HepG2 (cell line): ENCODE data around the gene CCDC74B. TPM values are rescaled to one million over a fixed set of nuclear protein-coding genes. Genes with fewer than 3 reads are reported as not detected.

Experiments
- GFI1 ChIP-seq: sonication (generic); formaldehyde crosslinking; IDR thresholded peaks from 2 replicates; pipeline ENCODE4 v1.5.0; 2020; ENCODE audit warnings: missing genetic modification reagents, mild to moderate bottlenecking, borderline replicate concordance
- KLF11 ChIP-seq: IDR thresholded peaks from 2 replicates; pipeline ENCODE4 v1.6.1; 2016; ENCODE audit warnings: missing compliant biosample characterization
- KLF16 ChIP-seq, 2 experiments: sonication (generic) in 1 of 2; formaldehyde crosslinking in 1 of 2; IDR thresholded peaks; 2 replicates each; pipeline versions ENCODE4 v1.6.1 to v1.8.0; 2016 to 2023; ENCODE audit warnings: missing genetic modification reagents in 2 of 2, missing compliant biosample characterization in 1 of 2
- ONECUT2 ChIP-seq: sonication (generic); formaldehyde crosslinking; IDR thresholded peaks from 2 replicates; pipeline ENCODE4 v1.4.0; 2020; ENCODE audit warnings: missing genetic modification reagents
- PHF20 ChIP-seq: sonication (generic); formaldehyde crosslinking; IDR thresholded peaks from 2 replicates; pipeline ENCODE4 v1.5.0; 2020; ENCODE audit warnings: mild to moderate bottlenecking, missing genetic modification reagents
- TBX2 ChIP-seq: sonication (generic); formaldehyde crosslinking; IDR thresholded peaks from 2 replicates; pipeline ENCODE4 v1.5.0; 2020; ENCODE audit warnings: missing genetic modification reagents, mild to moderate bottlenecking, borderline replicate concordance
- YY1 ChIP-seq: IDR thresholded peaks from 2 replicates; pipeline ENCODE4 v1.6.1; 2011; ENCODE audit warnings: low read length, low read depth, moderate library complexity, mild to moderate bottlenecking; ENCODE audit not compliant: insufficient read depth, insufficient replicate concordance
- ZMYM3 ChIP-seq: sonication (generic); formaldehyde crosslinking; IDR thresholded peaks from 2 replicates; pipeline ENCODE4 v1.5.1; 2020; ENCODE audit warnings: mild to moderate bottlenecking, missing genetic modification reagents
- ZNF124 ChIP-seq: sonication (generic); formaldehyde crosslinking; IDR thresholded peaks from 2 replicates; pipeline ENCODE4 v1.4.0; 2020; ENCODE audit warnings: missing genetic modification reagents
- ZNF354B ChIP-seq: sonication (generic); formaldehyde crosslinking; IDR thresholded peaks from 2 replicates; pipeline ENCODE4 v1.8.0; 2022; ENCODE audit warnings: mild to moderate bottlenecking, missing genetic modification reagents
- ZNF558 ChIP-seq: sonication (generic); formaldehyde crosslinking; IDR thresholded peaks from 2 replicates; pipeline ENCODE4 v1.9.0; 2022; ENCODE audit warnings: mild to moderate bottlenecking, missing genetic modification reagents, borderline replicate concordance
- ZNF570 ChIP-seq: sonication (generic); formaldehyde crosslinking; IDR thresholded peaks from 2 replicates; pipeline ENCODE4 v1.4.0; 2020; ENCODE audit warnings: mild to moderate bottlenecking, missing genetic modification reagents, borderline replicate concordance
- ZSCAN9 ChIP-seq: IDR thresholded peaks from 2 replicates; pipeline ENCODE4 v1.6.1; 2016; ENCODE audit warnings: borderline replicate concordance
- polyA plus RNA-seq, 8 experiments: library from polyadenylated mRNA; depleted of rRNA in 3 of 8; stranded (reverse) in 7 of 8; unstranded in 1 of 8; fragments of >200 nt; fragmentation: Illumina TruSeq in 4 of 8; extraction: Trizol in 4 of 8; gene quantifications; 2 replicates each; pipeline versions ENCODE4 v1.2.1 to v1.2.3, GENCODE V29; 2011 to 2016; ENCODE audit warnings: low read depth in 4 of 8, missing spikeins in 1 of 8, mixed read lengths in 1 of 8; ENCODE audit not compliant: insufficient read depth in 1 of 8
- total RNA-seq, 5 experiments: library from RNA; depleted of rRNA; stranded (reverse); fragments of >200 nt; fragmentation: Illumina TruSeq; extraction: Trizol; gene quantifications; 2 replicates each; pipeline ENCODE4 v1.2.3, GENCODE V29; 2016; ENCODE audit warnings: low read depth in 1 of 5
- TF ChIP-seq, protein P1 (sequence below), 2 experiments: fragments of 450-650 bp in 1 of 2; sonication (generic) in 1 of 2; formaldehyde crosslinking in 1 of 2; IDR thresholded peaks; 2 replicates each; pipeline versions ENCODE4 v1.6.1 to v1.8.0; 2016 to 2022; ENCODE audit warnings: antibody characterized with exemption in 1 of 2, mild to moderate bottlenecking in 1 of 2, missing genetic modification reagents in 1 of 2
- TF ChIP-seq, protein P2 (sequence below): fragments of 450-650 bp; IDR thresholded peaks from 2 replicates; pipeline ENCODE4 v1.6.1; 2017

CCDC74B gene
- total and polyA plus RNA-seq, 2 of the 13 experiments (the other 11 are each of a cell fraction or from before 2014, with no cell fraction given) = 0.07 to 0.11 TPM

GRCh38 chr2:130183512-130184373 lies 38.8 kb upstream of the CCDC74B start (continued):
- TF ChIP-seq, protein P1, sequence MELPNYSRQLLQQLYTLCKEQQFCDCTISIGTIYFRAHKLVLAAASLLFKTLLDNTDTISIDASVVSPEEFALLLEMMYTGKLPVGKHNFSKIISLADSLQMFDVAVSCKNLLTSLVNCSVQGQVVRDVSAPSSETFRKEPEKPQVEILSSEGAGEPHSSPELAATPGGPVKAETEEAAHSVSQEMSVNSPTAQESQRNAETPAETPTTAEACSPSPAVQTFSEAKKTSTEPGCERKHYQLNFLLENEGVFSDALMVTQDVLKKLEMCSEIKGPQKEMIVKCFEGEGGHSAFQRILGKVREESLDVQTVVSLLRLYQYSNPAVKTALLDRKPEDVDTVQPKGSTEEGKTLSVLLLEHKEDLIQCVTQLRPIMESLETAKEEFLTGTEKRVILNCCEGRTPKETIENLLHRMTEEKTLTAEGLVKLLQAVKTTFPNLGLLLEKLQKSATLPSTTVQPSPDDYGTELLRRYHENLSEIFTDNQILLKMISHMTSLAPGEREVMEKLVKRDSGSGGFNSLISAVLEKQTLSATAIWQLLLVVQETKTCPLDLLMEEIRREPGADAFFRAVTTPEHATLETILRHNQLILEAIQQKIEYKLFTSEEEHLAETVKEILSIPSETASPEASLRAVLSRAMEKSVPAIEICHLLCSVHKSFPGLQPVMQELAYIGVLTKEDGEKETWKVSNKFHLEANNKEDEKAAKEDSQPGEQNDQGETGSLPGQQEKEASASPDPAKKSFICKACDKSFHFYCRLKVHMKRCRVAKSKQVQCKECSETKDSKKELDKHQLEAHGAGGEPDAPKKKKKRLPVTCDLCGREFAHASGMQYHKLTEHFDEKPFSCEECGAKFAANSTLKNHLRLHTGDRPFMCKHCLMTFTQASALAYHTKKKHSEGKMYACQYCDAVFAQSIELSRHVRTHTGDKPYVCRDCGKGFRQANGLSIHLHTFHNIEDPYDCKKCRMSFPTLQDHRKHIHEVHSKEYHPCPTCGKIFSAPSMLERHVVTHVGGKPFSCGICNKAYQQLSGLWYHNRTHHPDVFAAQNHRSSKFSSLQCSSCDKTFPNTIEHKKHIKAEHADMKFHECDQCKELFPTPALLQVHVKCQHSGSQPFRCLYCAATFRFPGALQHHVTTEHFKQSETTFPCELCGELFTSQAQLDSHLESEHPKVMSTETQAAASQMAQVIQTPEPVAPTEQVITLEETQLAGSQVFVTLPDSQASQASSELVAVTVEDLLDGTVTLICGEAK (IDR thresholded peaks at IDR 0.05) = no peak
- TF ChIP-seq, protein P1 (CRISPR knock-in tag; IDR thresholded peaks at IDR 0.05) = no peak
- TF ChIP-seq TBX2 = no peak
- TF ChIP-seq KLF11 (CRISPR knock-in tag) = no peak
- no peak for TF ChIP-seq PHF20 (CRISPR knock-in tag)
- TF ChIP-seq ZNF570 (CRISPR knock-in tag) = no peak
- TF ChIP-seq ZMYM3 (CRISPR knock-in tag) = no peak
- TF ChIP-seq ZSCAN9 (CRISPR knock-in tag) = no peak
- TF ChIP-seq KLF16 (CRISPR knock-in tag; IDR thresholded peaks at IDR 0.05) = no peak
- no peak for TF ChIP-seq ZNF558 (CRISPR knock-in tag)
- no peak for TF ChIP-seq ONECUT2
- TF ChIP-seq ZNF354B (CRISPR knock-in tag) = no peak
- TF ChIP-seq YY1 = no peak
- no peak for TF ChIP-seq ZNF124 (CRISPR knock-in tag)
- no peak for TF ChIP-seq GFI1 (CRISPR knock-in tag)
- TF ChIP-seq, protein P2, sequence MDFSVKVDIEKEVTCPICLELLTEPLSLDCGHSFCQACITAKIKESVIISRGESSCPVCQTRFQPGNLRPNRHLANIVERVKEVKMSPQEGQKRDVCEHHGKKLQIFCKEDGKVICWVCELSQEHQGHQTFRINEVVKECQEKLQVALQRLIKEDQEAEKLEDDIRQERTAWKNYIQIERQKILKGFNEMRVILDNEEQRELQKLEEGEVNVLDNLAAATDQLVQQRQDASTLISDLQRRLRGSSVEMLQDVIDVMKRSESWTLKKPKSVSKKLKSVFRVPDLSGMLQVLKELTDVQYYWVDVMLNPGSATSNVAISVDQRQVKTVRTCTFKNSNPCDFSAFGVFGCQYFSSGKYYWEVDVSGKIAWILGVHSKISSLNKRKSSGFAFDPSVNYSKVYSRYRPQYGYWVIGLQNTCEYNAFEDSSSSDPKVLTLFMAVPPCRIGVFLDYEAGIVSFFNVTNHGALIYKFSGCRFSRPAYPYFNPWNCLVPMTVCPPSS = no peak
